GM12878 (cell line): Measurements from ENCODE around the gene BCAR3.

ENCODE experiments used
- CBX3 ChIP-seq: fragments of 200-600 bp; sonication (generic); IDR thresholded peaks from 2 replicates; pipeline ENCODE4 v1.6.1; 2016; ENCODE audit warnings: low read depth, borderline replicate concordance
- EP300 ChIP-seq, 2 experiments: fragments of 150-350 bp in 1 of 2; IDR thresholded peaks; 2 replicates each; pipeline ENCODE4 v1.6.1; 2011 to 2012; ENCODE audit warnings: low read depth in 2 of 2, low read length in 2 of 2, borderline replicate concordance in 1 of 2, improper control_type of control experiment in 1 of 2, inconsistent platforms in 1 of 2; ENCODE audit not compliant: control insufficient read depth in 1 of 2
- POLR2A ChIP-seq: IDR thresholded peaks from 2 replicates; pipeline ENCODE4 v1.6.1; 2011; ENCODE audit warnings: low read depth, mild to moderate bottlenecking, low read length
- RAD21 ChIP-seq: IDR thresholded peaks from 2 replicates; pipeline ENCODE4 v1.6.1; 2011; ENCODE audit warnings: mild to moderate bottlenecking, low read depth, low read length, moderate library complexity; ENCODE audit not compliant: insufficient read depth
- TARDBP ChIP-seq: IDR thresholded peaks from 2 replicates; pipeline ENCODE4 v1.6.1; 2016; ENCODE audit warnings: borderline replicate concordance
- TF ChIP-seq, protein P1 (sequence below), 3 experiments: IDR thresholded peaks in 2 of 3; conservative IDR thresholded peaks in 1 of 3; 2 replicates each; pipeline ENCODE4 v1.5.1; 2011; ENCODE audit warnings: low read depth in 3 of 3, low read length in 3 of 3, mild to moderate bottlenecking in 3 of 3, control low read depth in 2 of 3, moderate library complexity in 2 of 3, inconsistent platforms in 1 of 3, mixed read lengths in 1 of 3; ENCODE audit not compliant: control insufficient read depth in 2 of 3, insufficient read depth in 1 of 3; ENCODE audit errors: extremely low read depth in 1 of 3

DNA sequence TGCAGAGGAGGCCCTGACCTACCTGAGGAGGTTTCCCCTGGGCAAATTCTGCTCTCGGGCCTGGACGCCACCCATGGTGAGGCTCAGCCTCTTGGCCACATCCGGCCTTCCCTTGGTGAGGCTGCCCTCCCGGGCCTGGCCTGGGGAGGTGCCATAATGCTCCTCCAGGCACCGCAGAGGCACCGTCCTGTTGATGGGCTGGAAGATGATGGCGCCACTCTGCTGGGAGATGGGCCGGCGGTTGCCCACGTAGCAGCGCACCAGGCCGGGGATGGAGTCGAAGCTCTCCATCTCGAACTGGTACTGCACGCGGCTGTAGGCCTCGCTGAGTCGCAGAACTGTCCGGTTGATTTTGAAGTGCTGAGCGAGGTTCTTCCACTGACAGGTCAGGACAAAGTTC lies 92.7 kb downstream of the BCAR3 start:
- TF ChIP-seq EP300 (IDR thresholded peaks at IDR 0.05; ENCODE audit: borderline replicate concordance in 1 of 2, control insufficient read depth in 1 of 2, low read depth in 2 of 2, low read length in 2 of 2) (no peak), RAD21 (no peak), CBX3 (no peak), TARDBP (no peak), POLR2A (no peak)
- TF ChIP-seq, protein P1, sequence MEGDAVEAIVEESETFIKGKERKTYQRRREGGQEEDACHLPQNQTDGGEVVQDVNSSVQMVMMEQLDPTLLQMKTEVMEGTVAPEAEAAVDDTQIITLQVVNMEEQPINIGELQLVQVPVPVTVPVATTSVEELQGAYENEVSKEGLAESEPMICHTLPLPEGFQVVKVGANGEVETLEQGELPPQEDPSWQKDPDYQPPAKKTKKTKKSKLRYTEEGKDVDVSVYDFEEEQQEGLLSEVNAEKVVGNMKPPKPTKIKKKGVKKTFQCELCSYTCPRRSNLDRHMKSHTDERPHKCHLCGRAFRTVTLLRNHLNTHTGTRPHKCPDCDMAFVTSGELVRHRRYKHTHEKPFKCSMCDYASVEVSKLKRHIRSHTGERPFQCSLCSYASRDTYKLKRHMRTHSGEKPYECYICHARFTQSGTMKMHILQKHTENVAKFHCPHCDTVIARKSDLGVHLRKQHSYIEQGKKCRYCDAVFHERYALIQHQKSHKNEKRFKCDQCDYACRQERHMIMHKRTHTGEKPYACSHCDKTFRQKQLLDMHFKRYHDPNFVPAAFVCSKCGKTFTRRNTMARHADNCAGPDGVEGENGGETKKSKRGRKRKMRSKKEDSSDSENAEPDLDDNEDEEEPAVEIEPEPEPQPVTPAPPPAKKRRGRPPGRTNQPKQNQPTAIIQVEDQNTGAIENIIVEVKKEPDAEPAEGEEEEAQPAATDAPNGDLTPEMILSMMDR (IDR thresholded peaks at IDR 0.05 in 2 of 3, conservative IDR thresholded peaks at IDR 0.05 in 1 of 3; ENCODE audit: control insufficient read depth in 2 of 3, extremely low read depth in 1 of 3, insufficient read depth in 1 of 3, low read depth in 3 of 3, low read length in 3 of 3) = no peak
